GM21619 (cell line): ENCODE measurements around the gene ADD2.
"Not testable (repeated sequence)": the region's sequence is repeated elsewhere in the genome, so short reads cannot be mapped to it uniquely, and the experiment has no call there.

Source experiments
- ATAC-seq: cut with Tn5 transposase; IDR thresholded peaks from one replicate; pipeline ENCODE4 v1.9.1; 2021; ENCODE audit not compliant: unreplicated experiment

Gene ADD2

DNA sequence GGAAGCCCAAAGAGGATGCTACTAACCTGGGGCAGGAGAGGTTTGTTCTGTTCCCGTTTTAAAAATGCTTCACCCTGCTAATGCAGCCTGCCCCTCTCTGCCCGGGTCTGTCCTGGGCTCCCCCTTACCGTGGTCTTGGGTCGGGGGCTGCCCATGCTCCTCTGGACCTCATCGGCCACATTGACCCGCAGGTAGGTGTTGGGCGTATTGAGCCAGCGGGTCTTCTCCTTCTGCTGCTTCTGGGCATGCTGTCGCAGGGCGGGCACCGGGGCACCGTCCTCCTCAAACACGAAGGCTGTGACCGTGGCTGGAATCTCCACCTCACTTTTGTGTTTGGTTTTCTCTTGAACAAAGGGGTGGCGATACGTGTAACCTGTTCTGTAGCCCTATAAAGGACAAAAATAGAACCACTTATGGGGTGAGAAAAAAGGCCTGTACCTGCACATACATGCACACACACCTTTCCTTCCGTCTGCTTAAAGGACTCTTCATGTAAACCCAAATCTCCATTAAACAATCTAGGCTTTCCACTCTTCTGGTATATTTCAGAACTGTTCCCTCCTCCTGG lies 89.3 kb downstream of the ADD2 start:
- ATAC-seq = no peak

DNA sequence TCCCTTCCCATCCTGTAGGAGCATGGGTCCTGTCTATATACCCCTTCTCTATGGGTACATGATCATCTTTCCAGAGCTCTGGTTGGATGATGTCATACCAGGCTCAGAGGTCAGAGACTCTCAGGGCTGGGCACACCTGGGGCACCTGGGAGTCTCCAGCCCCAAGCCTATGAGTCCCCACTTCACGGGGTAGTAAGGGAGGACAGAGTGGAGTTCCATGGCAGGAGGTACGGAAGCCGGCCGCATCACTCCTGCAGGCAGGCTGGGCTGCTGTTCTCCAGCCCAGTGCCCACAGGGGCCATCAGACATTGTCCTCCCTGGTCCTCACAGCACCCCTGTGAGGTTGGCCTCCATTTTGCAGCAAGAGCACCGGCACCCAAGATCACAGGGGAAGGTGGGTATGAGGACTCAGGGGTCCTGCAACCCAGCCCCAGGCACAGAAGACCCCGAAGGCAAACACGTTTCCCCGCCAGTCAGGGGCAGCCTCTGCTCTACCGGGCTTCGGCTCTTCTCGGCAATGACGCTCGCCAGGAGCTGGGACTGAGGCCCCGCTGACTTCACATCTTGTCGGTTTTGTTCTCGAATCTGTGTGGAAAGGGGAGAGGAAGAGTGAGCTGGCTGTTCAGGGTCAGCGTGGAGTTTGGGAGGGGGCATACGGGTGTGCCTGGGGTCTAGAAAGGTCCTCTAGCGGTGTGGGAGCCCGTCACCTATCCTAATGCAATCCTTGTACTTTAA lies 91.5 kb downstream of the ADD2 start:
- ATAC-seq = no peak

DNA sequence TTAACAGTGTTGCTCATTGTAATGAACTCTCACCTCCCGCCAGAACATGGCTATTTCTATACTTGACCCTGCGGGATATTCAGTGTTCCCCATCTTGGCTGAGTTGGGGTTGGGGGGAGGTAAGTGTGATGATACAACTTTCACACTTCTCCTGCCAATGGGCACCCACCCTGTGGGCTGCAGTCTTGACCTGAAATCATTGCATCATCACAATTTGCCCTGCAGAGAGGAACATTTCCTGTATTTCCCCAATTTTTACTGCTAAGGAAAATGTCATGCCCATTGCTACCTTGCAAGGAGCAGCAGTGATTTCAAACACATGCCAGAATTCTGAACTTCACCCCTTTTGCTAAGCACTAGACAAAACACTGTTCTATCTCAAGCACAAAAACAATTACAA lies 92.1 kb downstream of the ADD2 start:
- no peak for ATAC-seq

DNA sequence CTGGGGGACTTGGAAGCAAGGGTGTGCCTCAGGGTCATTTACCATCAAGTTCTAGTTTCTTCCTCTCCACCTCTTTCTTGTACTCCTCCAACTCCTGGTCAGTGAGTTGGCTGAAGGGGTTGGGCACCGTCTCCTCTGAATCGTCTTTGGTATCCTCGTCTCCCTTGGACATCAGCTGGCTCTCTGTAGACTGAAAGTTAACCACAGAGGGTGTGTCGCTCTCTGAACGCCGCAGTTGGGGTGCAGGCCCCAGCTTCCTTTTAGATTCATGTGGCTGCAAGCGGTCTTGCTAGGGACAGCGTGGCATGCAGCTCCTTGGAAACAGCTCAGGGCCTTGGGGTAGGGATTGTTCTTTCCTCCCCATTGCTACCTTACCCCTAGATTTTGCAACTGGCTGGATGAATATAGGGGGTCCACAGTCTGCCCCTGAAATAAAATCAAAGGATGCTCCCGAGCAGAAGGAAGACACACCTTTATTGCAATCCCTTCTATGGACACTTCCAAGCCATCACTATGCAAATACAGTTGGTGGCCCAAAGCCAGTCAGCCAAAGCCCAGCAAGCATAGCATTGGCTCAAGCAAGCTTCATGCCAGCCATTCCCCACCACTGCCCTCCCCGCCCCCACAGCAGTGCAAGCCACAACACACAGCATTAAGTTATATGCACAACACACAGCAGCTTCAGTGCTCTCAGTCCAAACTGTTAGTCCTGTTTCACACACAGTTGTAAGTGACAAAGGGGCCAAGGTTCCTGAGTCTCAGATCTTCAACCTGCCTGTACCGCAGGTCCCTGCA lies 93.2 kb downstream of the ADD2 start:
- ATAC-seq = no peak

DNA sequence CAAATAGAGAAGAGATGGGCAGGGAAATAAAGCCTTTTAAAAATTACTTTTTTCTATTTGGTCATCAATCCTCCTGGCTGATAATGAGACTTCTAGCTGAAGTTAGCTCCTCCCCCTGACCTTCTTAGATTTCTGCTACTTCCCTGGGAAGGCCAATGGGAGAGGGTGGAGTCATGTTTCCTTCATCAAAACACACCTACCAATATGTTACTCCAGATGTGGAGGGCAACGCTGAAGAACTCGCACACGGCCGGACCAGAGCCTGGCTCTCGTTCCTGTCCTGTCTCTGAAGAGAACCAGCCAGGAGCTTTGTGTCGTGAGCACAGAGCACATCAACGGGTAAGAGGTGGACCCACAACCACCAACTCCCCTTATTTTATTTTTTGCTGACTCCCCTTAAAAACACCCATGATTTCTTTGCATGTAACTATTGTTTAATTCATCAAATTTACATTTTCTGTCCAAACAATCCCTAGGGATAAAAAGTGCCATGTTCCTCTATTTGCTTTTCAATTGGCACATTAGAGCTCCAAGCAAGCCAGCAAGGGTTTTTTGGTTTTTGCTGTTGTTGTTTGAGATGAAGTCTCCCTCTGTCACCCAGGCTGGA lies 94.9 kb downstream of the ADD2 start:
- ATAC-seq = no peak

DNA sequence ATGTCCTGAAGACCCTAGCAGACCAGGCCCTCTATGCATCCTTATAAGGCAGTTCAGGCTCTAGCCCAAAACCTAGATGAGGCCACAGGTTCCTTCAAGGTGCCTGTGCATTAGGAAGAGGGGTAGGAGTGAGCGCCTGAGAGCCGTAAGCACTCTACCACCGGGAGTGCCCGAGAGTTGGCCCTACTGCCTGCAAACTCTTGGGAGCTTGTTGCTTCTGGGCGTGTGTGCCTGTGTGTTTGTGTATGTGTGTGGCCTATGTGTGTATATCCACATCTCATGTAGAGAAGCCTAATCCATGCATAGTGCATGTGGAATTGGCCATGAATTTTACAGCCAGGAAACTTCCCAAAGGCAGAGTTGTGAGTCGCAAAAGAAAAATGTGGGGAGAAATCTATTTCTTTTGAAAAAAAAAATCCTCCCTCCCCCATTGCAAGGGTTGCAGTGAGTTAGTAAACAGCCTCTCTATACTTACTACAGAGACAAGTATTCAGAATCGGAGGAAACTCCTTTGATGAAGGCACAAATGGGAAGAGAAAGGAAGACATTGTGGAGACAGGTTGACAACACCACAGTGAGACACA lies 96.8 kb downstream of the ADD2 start:
- ATAC-seq = no peak

DNA sequence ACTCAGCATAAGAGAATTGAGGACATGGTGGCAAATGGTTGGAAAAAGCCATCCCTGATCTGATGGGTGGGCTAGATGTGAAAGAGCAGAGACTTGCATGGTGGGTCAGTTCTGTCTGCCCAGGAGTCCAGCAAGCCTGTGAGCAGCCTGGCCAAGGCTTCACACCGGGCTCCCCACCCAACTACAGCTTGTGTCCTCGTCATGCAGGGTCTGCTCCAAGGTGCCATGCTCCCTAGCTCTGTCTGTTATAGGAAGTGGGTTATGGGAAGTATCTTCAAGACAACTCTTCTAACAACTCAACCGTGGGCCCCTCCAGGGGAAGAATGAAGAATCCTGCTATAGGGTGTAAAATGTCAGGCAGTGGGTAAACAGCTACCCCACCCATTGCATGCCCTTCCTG lies 97.4 kb downstream of the ADD2 start:
- ATAC-seq = no peak

DNA sequence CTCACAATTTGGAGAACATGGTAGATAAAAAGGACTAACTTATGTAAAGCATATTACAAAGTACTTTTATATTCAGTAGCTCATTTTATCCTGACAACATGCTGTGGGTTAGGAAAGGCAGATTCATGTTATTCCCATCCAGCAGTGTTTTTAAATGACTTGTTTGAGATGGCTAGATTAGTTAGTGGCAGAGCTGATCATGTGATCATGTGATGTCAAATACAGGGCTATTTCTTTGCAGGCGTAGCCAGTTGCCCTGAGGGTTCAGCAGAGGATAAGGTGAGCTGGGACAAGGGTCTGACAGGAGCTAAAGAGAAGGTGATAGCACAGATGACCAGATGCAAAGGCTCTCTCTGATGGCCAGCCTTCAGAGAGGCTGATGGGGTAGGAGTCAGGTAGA lies 97.8 kb downstream of the ADD2 start:
- no peak for ATAC-seq

DNA sequence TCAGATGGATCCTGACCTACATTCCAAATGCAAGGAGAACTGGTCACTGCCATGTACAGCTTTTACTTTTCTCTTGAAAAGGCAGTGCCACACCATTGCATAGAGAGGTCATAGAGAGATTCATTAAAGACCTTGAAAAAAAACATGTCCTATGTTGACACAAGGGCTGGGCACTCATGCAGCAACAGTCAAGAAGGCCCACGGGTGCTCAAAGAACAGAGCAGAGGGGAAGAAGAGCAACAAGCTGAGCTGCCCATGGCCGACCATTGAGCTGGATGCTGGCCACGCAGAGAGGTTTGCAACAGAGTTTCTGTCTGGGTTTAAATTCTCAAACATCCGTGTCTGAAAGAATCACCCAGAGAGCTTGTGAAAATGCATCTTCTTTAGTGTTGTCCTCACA lies 99.1 kb downstream of the ADD2 start:
- no peak for ATAC-seq

DNA sequence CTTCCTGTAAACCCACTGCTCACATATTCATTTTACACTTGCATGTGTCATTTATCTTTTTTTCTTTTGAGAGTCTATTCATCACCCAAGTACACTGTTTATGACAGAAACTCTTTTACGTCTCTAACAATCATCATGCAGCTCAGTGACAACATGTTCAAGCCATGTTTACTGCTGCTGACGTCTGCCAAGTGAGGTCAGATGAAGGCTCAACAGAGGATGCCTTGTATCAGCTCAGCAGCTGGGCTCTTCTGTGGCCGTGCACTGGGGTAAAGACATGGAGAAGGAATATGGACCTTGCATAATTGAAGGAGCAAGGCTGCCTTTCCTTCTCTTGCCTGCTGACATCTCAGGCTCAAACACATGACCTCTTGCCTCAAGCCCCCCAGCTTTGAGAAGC lies 99.6 kb downstream of the ADD2 start:
- ATAC-seq = no peak

DNA sequence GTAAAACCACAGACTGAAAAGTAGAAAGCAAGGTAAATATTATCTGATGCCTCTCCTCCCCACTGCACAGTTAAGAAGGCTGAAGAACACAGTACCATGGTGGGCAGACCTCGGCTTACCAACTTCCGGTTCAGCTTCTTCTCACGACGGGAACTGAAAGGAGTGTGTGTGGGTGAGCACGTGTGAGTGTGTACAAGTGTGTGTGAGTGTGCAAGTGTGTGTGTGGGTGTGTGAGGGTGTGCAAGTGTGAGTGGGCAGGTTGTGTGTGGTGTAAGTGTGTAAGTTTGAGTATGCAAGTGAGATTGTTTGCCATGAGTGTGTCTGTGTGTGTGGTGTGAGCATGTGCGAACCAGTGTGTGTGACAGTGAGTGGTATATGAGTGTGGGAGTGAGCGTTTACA lies 103.5 kb downstream of the ADD2 start:
- ATAC-seq = no peak

DNA sequence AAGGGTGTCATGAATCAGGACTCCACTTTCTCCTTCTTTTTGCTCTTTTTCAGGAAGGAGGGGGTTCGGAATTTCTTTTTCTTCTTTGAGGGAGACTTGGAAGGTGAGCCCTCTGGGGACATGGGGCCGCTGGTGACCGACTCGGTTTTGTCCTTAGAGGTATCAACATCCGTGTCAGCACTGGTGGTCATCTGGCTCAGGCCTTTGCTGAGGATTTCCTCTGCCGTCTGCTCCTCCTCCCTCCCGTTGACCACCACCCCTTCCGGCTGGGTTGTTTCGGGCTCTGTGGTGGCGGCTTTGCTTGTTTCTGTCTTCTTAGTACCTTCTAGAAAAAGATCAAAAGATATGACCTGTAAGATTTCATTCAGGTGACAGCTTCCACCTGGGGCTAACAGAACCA lies 104.6 kb downstream of the ADD2 start:
- no peak for ATAC-seq

DNA sequence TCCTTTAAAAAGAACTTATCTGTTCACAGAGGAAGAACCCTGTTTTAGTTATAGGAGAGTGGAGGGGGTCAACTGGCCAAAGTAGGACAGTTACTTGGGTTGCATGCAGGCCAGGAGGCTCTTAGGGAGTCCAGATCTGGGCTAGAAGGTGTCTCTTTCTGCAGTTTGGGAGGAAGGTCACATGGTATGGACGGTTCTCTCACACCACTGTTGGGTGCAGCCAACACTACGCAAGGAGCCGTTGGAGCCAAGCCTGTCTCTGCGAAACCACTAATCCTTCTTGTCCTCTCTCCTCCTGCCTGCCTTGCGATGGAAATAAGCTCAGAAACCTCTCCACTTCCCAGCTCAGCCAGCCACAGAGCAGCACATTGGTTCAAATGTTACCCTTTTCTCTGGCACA lies 108.4 kb downstream of the ADD2 start:
- no peak for ATAC-seq

DNA sequence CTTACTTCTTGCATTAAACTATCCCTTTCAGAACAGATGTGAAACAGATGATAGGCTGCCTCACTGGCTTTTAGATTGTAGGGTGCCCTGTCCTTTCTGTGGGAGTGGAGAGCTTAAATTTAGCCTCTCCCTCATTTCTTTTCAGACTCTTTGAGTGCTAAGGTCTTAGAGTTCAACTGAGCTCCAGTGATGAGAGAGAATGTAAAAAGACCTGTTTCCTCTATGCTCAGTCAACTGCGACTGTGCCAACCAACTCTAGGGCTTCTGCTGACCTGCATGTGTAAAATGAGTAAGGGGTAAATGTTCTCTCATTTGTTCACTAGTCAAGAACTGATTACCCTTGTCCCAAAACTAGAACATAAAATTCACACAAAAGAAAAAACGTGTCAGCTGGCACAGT lies 109.5 kb downstream of the ADD2 start:
- ATAC-seq = no peak

DNA sequence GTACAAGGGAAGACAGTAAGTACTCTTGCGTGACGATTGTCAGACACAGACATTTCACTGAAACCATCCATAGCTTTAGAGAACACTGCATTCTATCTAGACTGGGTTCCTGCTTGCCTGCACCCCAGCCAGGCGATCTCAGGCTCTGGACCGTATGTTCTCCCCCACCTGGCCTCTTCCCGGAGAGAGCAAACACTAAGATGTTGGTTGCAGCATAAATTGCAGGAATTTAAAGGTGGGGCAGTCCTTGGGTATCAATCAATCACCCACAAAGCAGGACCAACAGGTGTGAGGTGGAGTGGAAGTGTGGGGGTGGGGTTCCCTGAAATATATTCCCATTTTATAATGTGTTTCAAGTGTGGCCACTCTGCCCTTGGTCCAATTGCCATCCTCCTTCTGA lies 110.8 kb downstream of the ADD2 start:
- no peak for ATAC-seq

DNA sequence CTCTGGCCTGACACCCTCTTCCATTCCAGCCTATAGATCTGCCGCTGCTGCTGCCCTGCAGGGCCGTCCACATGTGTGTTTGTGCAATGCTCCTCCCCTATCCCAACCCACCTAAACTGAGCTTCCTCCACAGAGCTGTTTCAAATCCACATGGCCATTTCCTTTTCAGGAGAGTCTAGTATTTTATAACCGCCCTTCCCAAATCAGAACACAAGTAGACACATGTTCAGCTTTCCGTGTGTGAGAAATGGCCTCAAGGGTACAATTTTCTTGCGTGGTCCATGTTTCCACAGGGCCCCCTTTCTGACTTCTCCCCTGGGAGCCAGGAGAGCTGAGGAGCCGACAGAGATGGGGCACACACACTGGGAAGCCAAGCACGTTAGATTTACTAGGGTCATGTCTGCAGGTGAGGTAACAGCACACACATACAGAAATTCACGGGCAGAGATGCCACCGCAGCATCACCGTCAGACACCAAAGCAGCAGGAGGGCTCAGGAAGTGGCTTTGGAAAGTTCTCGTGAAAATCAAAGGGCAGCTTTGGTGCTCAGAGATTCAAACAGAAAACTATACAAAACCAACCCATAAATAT lies 111.5 kb downstream of the ADD2 start:
- ATAC-seq = no peak

DNA sequence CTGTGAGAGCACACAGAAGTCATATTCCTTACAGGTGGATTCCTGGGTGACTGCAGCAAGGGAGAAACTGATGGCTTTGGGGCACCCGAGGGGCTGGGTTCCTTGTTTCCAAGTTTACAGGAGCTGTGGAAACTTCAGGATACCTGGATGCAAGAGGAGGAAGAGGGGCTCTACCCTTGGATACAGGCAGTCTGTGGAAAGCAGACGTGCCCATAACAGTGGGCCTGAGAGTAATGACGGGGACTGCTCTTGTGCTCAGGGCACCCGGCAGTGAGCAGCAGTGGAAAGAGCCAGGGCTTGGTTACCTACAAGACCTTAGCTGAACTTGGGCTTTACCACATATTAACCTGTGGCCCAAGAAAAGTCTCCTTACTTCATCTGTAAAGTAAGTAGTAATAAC lies 112.2 kb downstream of the ADD2 start:
- no peak for ATAC-seq

DNA sequence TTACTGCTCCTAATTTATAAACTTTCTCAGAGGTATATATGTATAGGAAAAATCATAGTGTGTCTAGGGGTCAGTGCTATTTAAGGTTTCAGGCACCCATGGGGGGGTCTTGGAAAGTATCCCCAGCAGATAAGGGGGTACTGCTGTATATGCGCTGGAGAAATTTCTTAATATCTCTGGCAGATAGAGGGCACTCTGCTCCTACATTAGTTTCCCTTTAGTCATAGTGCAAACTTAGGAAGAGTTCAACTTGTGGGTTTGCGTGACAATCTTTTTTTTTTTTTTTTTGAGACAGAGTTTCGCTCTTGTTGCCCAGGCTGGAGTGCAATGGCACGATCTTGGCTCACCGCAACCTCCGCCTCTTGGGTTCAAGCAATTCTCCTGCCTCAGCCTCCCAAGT lies 112.8 kb downstream of the ADD2 start:
- not testable (repeated sequence) for ATAC-seq

DNA sequence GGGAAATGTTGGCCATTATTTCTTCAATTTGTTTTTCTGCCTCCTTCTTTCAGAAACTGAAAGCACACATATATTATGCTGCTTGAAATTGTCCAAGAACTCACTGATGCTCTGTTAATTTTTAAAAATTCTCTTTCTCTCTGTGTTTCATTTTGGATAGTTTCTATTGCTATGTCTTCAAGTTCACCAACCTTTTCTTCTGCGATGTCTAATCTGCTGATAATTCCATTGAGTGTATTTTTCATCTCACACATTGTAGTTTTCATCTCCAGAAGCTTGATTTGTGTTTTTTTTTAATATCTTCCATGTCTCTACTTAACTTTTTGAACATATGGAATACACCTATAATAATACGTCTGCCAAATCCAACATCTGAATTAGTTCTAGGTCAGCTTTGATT lies 116.3 kb downstream of the ADD2 start:
- ATAC-seq = no peak

DNA sequence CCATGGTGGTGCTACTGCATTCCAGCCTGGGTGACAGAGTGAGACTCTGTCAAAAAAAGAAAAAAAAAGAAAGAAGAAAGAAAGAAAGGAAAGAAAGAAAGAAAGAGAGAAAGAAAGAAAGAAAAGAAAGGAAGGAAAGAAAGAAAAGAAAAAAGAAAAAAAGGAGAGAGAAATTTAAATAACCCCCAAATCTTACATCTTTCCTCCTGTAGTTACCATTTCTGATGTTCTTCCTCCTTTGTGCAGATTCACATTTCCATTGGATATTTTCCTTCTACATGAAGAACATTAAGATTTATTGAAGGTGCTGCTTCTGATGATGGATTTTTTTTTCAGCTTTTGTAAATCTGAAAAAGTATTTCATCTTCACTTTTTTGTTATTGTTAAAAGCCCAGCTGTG lies 117.0 kb downstream of the ADD2 start:
- ATAC-seq = no peak

DNA sequence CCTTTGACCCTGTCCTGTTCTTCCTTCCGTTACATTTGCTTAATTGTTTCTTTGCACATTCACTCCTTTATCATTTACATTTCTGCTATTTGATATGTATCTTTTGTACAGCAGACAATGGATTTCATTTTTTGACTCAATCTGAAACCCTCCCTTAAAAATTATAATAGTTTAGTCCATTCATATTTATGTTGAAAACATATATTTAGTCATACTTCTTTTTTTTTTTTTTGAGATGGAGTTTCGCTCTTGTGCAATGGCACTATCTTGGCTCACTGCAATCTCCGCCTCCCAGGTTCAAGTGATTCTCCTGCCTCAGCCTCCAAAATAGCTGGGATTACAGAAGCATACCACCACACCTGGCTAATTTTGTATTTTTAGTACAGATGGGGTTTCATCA lies 119.0 kb downstream of the ADD2 start:
- ATAC-seq = no peak
